K562 (cell line): ENCODE measurements around the gene RTL10. TPM values are rescaled to one million over a fixed set of nuclear protein-coding genes. Genes with fewer than 3 reads are reported as not detected.
A peak's percentile ranks its signal among the peaks of the same experiment; 100 is the strongest.

ENCODE experiments used
- ATAC-seq: fragments of 200-7000 bp; cut with Tn5 transposase; 3 replicates; pipeline ENCODE4 v1.9.1; 2020; ENCODE audit warnings: moderate library complexity
- BruUV-seq: library from RNA; stranded (reverse); fragments of 400-500 nt; replicated peaks from 2 replicates; lab custom pipeline; 2021; lab: Mats Ljungman, UMichigan
- CTCF ChIA-PET: fragments of 300-600 bp; formaldehyde crosslinking; extraction: SDS; loops from one replicate; lab custom pipeline; 2021; ENCODE audit warnings: low intra/inter-chr PET ratio; lab: Yijun Ruan, JAX
- POLR2A ChIA-PET: fragments of 300-600, 350-650 bp; sonication (Branson Sonifier 250); formaldehyde crosslinking; extraction: SDS; loops from one replicate; lab custom pipeline; 2021; ENCODE audit warnings: antibody characterized with exemption, inconsistent platforms; lab: Yijun Ruan, JAX
- DNase-seq, 4 experiments: peaks; one replicate each; pipeline versions ENCODE4 v3.0.0 to v3.0.0-alpha.2; 2011 to 2018; ENCODE audit warnings: low spot score in 3 of 4, mixed read lengths in 3 of 4; ENCODE audit errors: extremely low read depth in 1 of 4
- FAIRE-seq: peaks from 2 replicates; lab custom pipeline; 2011; peaks lifted over from hg19 to GRCh38; lab: Jason Lieb, UNC
- H2AFZ ChIP-seq: 2 replicates; pipeline ENCODE4 v1.6.0; 2011; ENCODE audit warnings: low read depth, low read length, control low read depth, inconsistent platforms
- H3K27ac ChIP-seq: fragments of 200-600 bp; 3 replicates; pipeline ENCODE4 v1.8.0; 2011; ENCODE audit warnings: low read depth, mild to moderate bottlenecking, control low read depth, inconsistent platforms, low read length, moderate library complexity, mixed read lengths; ENCODE audit errors: extremely low read depth
- H3K27me3 ChIP-seq, 2 experiments: fragments of 300-600 bp in 1 of 2; 2 replicates in 1 of 2; 3 replicates in 1 of 2; pipeline versions ENCODE4 v1.6.0 to v1.8.0; 2011; ENCODE audit warnings: inconsistent platforms in 2 of 2, low read length in 2 of 2, mild to moderate bottlenecking in 1 of 2, mixed read lengths in 1 of 2, moderate library complexity in 1 of 2; ENCODE audit not compliant: control insufficient read depth in 2 of 2, insufficient read depth in 2 of 2
- H3K36me3 ChIP-seq: fragments of 300-600 bp; 3 replicates; pipeline ENCODE4 v1.8.0; 2011; ENCODE audit warnings: mild to moderate bottlenecking, low read length, inconsistent platforms; ENCODE audit not compliant: control insufficient read depth, insufficient read depth
- H3K4me1 ChIP-seq, 2 experiments: fragments of 200-600 bp in 1 of 2; replicated peaks in 1 of 2; 2 replicates in 1 of 2; 3 replicates in 1 of 2; pipeline versions ENCODE4 v1.5.1 to v1.8.0; 2011; ENCODE audit warnings: inconsistent platforms in 2 of 2, low read length in 2 of 2, mild to moderate bottlenecking in 1 of 2, mixed read lengths in 1 of 2, moderate library complexity in 1 of 2; ENCODE audit not compliant: control insufficient read depth in 2 of 2, insufficient read depth in 2 of 2
- H3K4me2 ChIP-seq: 2 replicates; pipeline ENCODE4 v1.6.1; 2011; ENCODE audit warnings: low read length, control low read depth, inconsistent platforms, mixed read lengths; ENCODE audit not compliant: insufficient read depth
- H3K4me3 ChIP-seq: fragments of 200-600 bp; sonication (generic), shearing (Covaris generic); 2 replicates; pipeline ENCODE4 v1.5.1; 2016; ENCODE audit warnings: control low read depth, inconsistent platforms
- H3K79me2 ChIP-seq: fragments of 200-600 bp; 3 replicates; pipeline ENCODE4 v1.8.0; 2011; ENCODE audit warnings: low read length, inconsistent platforms; ENCODE audit not compliant: control insufficient read depth, insufficient read depth
- H3K9ac ChIP-seq, 2 experiments: 2 replicates each; pipeline versions ENCODE4 v1.6.0 to v1.6.1; 2011; ENCODE audit warnings: low read depth in 2 of 2, low read length in 2 of 2, control low read depth in 1 of 2, inconsistent platforms in 1 of 2, mild to moderate bottlenecking in 1 of 2, mixed read lengths in 1 of 2; ENCODE audit not compliant: insufficient read depth in 1 of 2
- H3K9me1 ChIP-seq: one replicate; pipeline ENCODE4 v1.6.0; 2011; ENCODE audit warnings: inconsistent platforms, mild to moderate bottlenecking, low read length, moderate library complexity; ENCODE audit not compliant: control insufficient read depth, insufficient read depth
- H3K9me3 ChIP-seq: replicated peaks from 2 replicates; pipeline ENCODE4 v1.5.1; 2011; ENCODE audit warnings: low read depth, low read length, inconsistent platforms; ENCODE audit not compliant: control insufficient read depth, insufficient read depth
- H4K20me1 ChIP-seq: replicated peaks from 2 replicates; pipeline ENCODE4 v1.6.1; 2011; ENCODE audit warnings: low read length, inconsistent platforms, mixed read lengths; ENCODE audit not compliant: control insufficient read depth, insufficient read depth
- BCOR ChIP-seq: fragments of 450-650 bp; IDR thresholded peaks from 2 replicates; pipeline ENCODE4 v1.6.1; 2016
- CEBPB ChIP-seq: fragments of 450-650 bp; IDR thresholded peaks from 2 replicates; pipeline ENCODE4 v1.6.1; 2016; ENCODE audit warnings: missing genetic modification characterization, missing compliant biosample characterization
- CEBPG ChIP-seq, 3 experiments: fragments of 200-800 bp in 1 of 3; sonication (Bioruptor generic) in 1 of 3; sonication (generic) in 1 of 3; formaldehyde crosslinking in 1 of 3; IDR thresholded peaks in 2 of 3; conservative IDR thresholded peaks in 1 of 3; 2 replicates each; pipeline versions ENCODE4 v1.6.1 to v1.8.0; 2016 to 2022; ENCODE audit warnings: missing compliant biosample characterization in 2 of 3, missing genetic modification characterization in 2 of 3, mild to moderate bottlenecking in 1 of 3, missing genetic modification reagents in 1 of 3
- NRF1 ChIP-seq, 2 experiments: fragments of 450-650 bp; IDR thresholded peaks in 1 of 2; conservative IDR thresholded peaks in 1 of 2; 2 replicates each; pipeline ENCODE4 v1.6.1; 2014; ENCODE audit warnings: mild to moderate bottlenecking in 2 of 2
- TSC22D4 ChIP-seq: fragments of 450-650 bp; IDR thresholded peaks from 2 replicates; pipeline ENCODE4 v1.6.1; 2016; ENCODE audit warnings: missing genetic modification characterization, missing biosample characterization, control low read depth
- ZNF175 ChIP-seq: fragments of 200-800 bp; sonication (Bioruptor generic); IDR thresholded peaks from 2 replicates; pipeline ENCODE4 v1.6.1; 2016; ENCODE audit warnings: low read depth, mild to moderate bottlenecking, missing genetic modification characterization, missing compliant biosample characterization
- ZNF316 ChIP-seq: fragments of 450-650 bp; IDR thresholded peaks from 2 replicates; pipeline ENCODE4 v1.6.1; 2016
- WGBS: fragments of 100-300 bp; shearing (Covaris generic); methylation state at CpG from one replicate; pipeline ENCODE4 v1.1.6; 2016; ENCODE audit warnings: low coverage, mixed read lengths; ENCODE audit not compliant: insufficient coverage; ENCODE audit errors: missing lambda C conversion rate; 5-methylcytosine and 5-hydroxymethylcytosine counted together
- in situ Hi-C: fragments of 300-500 bp; cut with MboI; formaldehyde crosslinking; loops from 4 replicates; pipeline ENCODE4 v1.15.0; 2018; ENCODE audit warnings: inconsistent platforms, mixed read lengths
- intact Hi-C: fragments of 100-400 bp; cut with micrococcal nuclease; formaldehyde crosslinking; loops from 2 replicates; pipeline ENCODE4 v1.14.2; 2022
- polyA plus RNA-seq, 8 experiments: library from polyadenylated mRNA; depleted of rRNA in 4 of 8; stranded (reverse) in 5 of 8; unstranded in 3 of 8; fragments of >200 nt; fragmentation: Nextera tagmentation in 2 of 8; fragmentation: Illumina TruSeq in 1 of 8; extraction: Ambion mirVana in 2 of 8; extraction: Trizol in 1 of 8; gene quantifications; 2 replicates each; pipeline versions ENCODE4 v1.2.1 to v1.2.3, GENCODE V29; 2011 to 2014; ENCODE audit warnings: inconsistent platforms in 1 of 8, missing spikeins in 1 of 8
- total RNA-seq, 7 experiments: library from RNA; depleted of rRNA in 6 of 7; stranded (reverse); fragments of >200 nt in 6 of 7; fragmentation: Illumina TruSeq in 2 of 7; extraction: Trizol in 2 of 7; gene quantifications; 2 replicates each; pipeline versions ENCODE4 v1.2.1 to v1.2.3, GENCODE V29; 2011 to 2021; ENCODE audit warnings: low replicate concordance in 1 of 7
- TF ChIP-seq, protein P1 (sequence below): fragments of 250-450 bp; sonication (Bioruptor Pico); IDR thresholded peaks from 2 replicates; pipeline ENCODE4 v1.8.0; 2021; ENCODE audit warnings: moderate library complexity, mild to moderate bottlenecking, inconsistent platforms

Gene RTL10
- total and polyA plus RNA-seq, 9 of the 15 experiments (the other 6 are each of a cell fraction or from before 2014, with no cell fraction given), result 19.8 to 75.5 (median 32.5) TPM

DNA sequence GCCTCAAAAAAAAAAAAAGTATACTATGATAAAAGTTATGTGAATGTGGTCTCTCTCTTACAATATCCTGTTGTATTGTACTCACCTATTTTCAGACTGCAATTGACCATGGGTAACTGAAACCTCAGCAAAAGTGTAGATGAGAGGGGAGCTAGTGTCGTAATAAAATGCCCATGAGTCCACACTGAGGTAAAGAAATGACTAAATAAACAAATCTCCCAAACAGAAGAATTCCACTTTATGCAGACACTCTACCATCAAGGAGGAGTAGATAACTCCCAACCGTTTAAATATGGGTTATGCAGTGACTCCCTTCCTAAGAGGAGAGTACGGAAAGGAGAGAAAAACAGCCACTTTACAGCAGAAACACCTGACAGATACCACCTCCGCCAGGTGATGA lies 14.6 kb downstream of the RTL10 start:
- no TSS peak for BruUV-seq
- FAIRE-seq (no peak), ATAC-seq (no peak), DNase-seq (no peak)
- WGBS, result 67% methylated on average over 4 of the region's 4 CpGs
- H3K79me2 ChIP-seq, result no peaks in the 10 kb centered on the region
- peak overlapping the region in 1 of 2 experiments; percentile 8; a peak in 1 of 4 replicates for H3K9ac ChIP-seq
- in situ Hi-C loops (no loop called here), intact Hi-C loops (no loop called here)
- no peak overlapping the region for H3K4me3 ChIP-seq
- no peaks in the 10 kb centered on the region for H3K27me3 ChIP-seq
- ChIA-PET CTCF (no interaction called here), POLR2A (interaction anchor here (0.5 to 13.6 kb wide), 5 partner anchors 8 to 84 kb away, joined by 4 to 247 read pairs (median 56); partner anchors contain the start of genes GNB1L and RTL10)
- peaks cover 26% of the 10 kb centered on the region for H4K20me1 ChIP-seq
- no peaks in the 10 kb centered on the region for H3K9me3 ChIP-seq
- H3K9me1 ChIP-seq, result peaks cover 4% of the 10 kb centered on the region
- no peak overlapping the region for H3K27ac ChIP-seq
- no peaks in the 10 kb centered on the region for H3K36me3 ChIP-seq
- TF ChIP-seq ZNF316 (peak; percentile 40), NRF1 (conservative IDR thresholded peaks at IDR 0.05 in 1 of 2, IDR thresholded peaks at IDR 0.05 in 1 of 2) (no peak)
- TF ChIP-seq, all 486 proteins: peak for 1
- peaks cover 0 to 26% of the 10 kb centered on the region in 2 experiments; a peak in 2 of 5 replicates for H3K4me1 ChIP-seq
- no peak overlapping the region for H3K4me2 ChIP-seq
- no peak overlapping the region for H2AFZ ChIP-seq

DNA sequence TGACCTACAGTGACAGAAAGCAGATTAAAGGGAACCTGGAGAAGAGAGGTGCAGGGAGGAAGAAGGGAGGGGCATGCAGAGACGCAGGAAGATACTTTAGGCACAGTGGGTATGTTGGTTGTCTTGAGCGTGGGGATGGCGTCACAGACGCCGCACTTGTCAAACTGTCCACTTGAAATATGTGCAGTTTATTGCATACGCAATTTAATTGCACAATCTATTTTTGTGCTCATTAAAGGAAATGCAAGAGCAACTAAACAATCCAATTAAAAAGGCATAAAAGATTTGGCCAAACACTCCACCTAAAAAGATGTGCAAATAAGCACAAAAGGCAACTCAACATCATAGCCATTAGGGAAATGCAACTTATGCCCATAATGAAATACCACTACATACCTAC lies 16.8 kb downstream of the RTL10 start:
- Histone ChIP-seq H3K9me1 (peaks cover 4% of the 10 kb centered on the region), H3K9ac (no peak overlapping the region), H3K79me2 (no peaks in the 10 kb centered on the region), H2AFZ (no peak overlapping the region), H3K36me3 (no peaks in the 10 kb centered on the region), H4K20me1 (peaks cover 16% of the 10 kb centered on the region), H3K4me1 (peaks cover 0 to 4% of the 10 kb centered on the region in 2 experiments; a peak in 2 of 5 replicates), H3K4me3 (no peak overlapping the region), H3K9me3 (no peaks in the 10 kb centered on the region), H3K27me3 (no peaks in the 10 kb centered on the region), H3K27ac (no peak overlapping the region), H3K4me2 (no peak overlapping the region)
- FAIRE-seq, result no peak
- DNase-seq, result no peak
- 79% methylated on average over 6 of the region's 6 CpGs for WGBS
- in situ Hi-C loops, result no loop called here
- CTCF ChIA-PET, result no interaction called here
- POLR2A ChIA-PET, result interaction anchor here (0.6 to 2.7 kb wide), 3 partner anchors 11 to 549 kb away, joined by 3 to 10 read pairs (median 4); partner anchors contain the start of genes GNB1L and RTL10
- TF ChIP-seq CEBPB (tag), result peak; percentile 88
- TF ChIP-seq TSC22D4 (tag), result 0 out of 2 replicates have a peak, but pooled peaks have one; percentile 59
- TF ChIP-seq ZNF175 (CRISPR knock-in tag), result no peak
- peak; percentile 47; the same call in 1 of the 2 replicates for TF ChIP-seq CEBPG (CRISPR knock-in tag; IDR thresholded peaks at IDR 0.05)
- TF ChIP-seq CEBPG (tag; conservative IDR thresholded peaks at IDR 0.05 in 1 of 2, IDR thresholded peaks at IDR 0.05 in 1 of 2), result peak; percentile 71 to 75; a peak in 3 of 4 replicates
- no peak for TF ChIP-seq BCOR
- TF ChIP-seq, protein P1, sequence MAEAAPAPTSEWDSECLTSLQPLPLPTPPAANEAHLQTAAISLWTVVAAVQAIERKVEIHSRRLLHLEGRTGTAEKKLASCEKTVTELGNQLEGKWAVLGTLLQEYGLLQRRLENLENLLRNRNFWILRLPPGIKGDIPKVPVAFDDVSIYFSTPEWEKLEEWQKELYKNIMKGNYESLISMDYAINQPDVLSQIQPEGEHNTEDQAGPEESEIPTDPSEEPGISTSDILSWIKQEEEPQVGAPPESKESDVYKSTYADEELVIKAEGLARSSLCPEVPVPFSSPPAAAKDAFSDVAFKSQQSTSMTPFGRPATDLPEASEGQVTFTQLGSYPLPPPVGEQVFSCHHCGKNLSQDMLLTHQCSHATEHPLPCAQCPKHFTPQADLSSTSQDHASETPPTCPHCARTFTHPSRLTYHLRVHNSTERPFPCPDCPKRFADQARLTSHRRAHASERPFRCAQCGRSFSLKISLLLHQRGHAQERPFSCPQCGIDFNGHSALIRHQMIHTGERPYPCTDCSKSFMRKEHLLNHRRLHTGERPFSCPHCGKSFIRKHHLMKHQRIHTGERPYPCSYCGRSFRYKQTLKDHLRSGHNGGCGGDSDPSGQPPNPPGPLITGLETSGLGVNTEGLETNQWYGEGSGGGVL (CRISPR knock-in tag), result 0 out of 2 replicates have a peak, but pooled peaks have one; percentile 5
- BruUV-seq, result no TSS peak
- no peak for ATAC-seq
- intact Hi-C loops, result no loop called here
